Caco-2 (cell line): Measurements from ENCODE around the gene ABHD2. TPM values are rescaled to one million over a fixed set of nuclear protein-coding genes. Genes with fewer than 3 reads are reported as not detected.

ENCODE experiments used
- BruUV-seq: library from RNA; stranded (reverse); fragments of 400-500 nt; replicated peaks from 2 replicates; lab custom pipeline; 2021; lab: Mats Ljungman, UMichigan
- CTCF ChIA-PET: fragments of 300-600 bp; sonication (Branson Sonifier 250); formaldehyde crosslinking; loops from one replicate; lab custom pipeline; 2022; ENCODE audit warnings: antibody characterized with exemption; lab: Charles Lee
- POLR2A ChIA-PET: fragments of 300-600 bp; sonication (Branson Sonifier 250); formaldehyde crosslinking; loops from one replicate; lab custom pipeline; 2022; ENCODE audit warnings: antibody characterized with exemption; lab: Charles Lee
- DNase-seq, 2 experiments: peaks; one replicate each; pipeline versions ENCODE4 v3.0.0 to v3.0.0-alpha.2; 2020 to 2022
- H3K27me3 ChIP-seq: replicated peaks from 2 replicates; pipeline ENCODE4 v1.6.0; 2011; ENCODE audit warnings: low read length; ENCODE audit not compliant: control insufficient read depth, insufficient read depth
- H3K36me3 ChIP-seq: 2 replicates; pipeline ENCODE4 v1.5.1; 2011; ENCODE audit warnings: low read length; ENCODE audit not compliant: control insufficient read depth, insufficient read depth
- H3K4me1 ChIP-seq: fragments of 250-450 bp; sonication (Bioruptor Pico); 2 replicates; pipeline ENCODE4 v1.5.1; 2020; ENCODE audit warnings: mild to moderate bottlenecking
- H3K4me3 ChIP-seq: 2 replicates; pipeline ENCODE4 v1.5.1; 2011; ENCODE audit warnings: low read depth, mild to moderate bottlenecking, control low read depth, low read length
- H3K9me3 ChIP-seq: fragments of 250-450 bp; sonication (Bioruptor Pico); 2 replicates; pipeline ENCODE4 v1.5.1; 2020; ENCODE audit warnings: mild to moderate bottlenecking, moderate library complexity
- H3K27ac Mint-ChIP-seq: one replicate; pipeline ENCODE4 v1.8.0; 2022; ENCODE audit warnings: mixed read lengths; ENCODE audit not compliant: unreplicated experiment
- H3K27me3 Mint-ChIP-seq: one replicate; pipeline ENCODE4 v1.8.0; 2022; ENCODE audit warnings: mixed read lengths; ENCODE audit not compliant: insufficient read depth, unreplicated experiment
- H3K36me3 Mint-ChIP-seq: one replicate; pipeline ENCODE4 v1.8.0; 2022; ENCODE audit warnings: mild to moderate bottlenecking, mixed read lengths; ENCODE audit not compliant: insufficient read depth, unreplicated experiment
- H3K4me1 Mint-ChIP-seq: one replicate; pipeline ENCODE4 v1.8.0; 2022; ENCODE audit warnings: low read depth, mixed read lengths; ENCODE audit not compliant: unreplicated experiment
- H3K4me3 Mint-ChIP-seq: one replicate; pipeline ENCODE4 v1.8.0; 2022; ENCODE audit warnings: mild to moderate bottlenecking, moderate library complexity, mixed read lengths; ENCODE audit not compliant: unreplicated experiment
- H3K9me3 Mint-ChIP-seq: one replicate; pipeline ENCODE4 v1.8.0; 2022; ENCODE audit warnings: mixed read lengths; ENCODE audit not compliant: unreplicated experiment
- CTCF ChIP-seq, 2 experiments: fragments of 200-600 bp in 1 of 2; IDR thresholded peaks; 1 replicate in 1 of 2; 2 replicates in 1 of 2; pipeline versions ENCODE4 v1.5.1 to v1.8.0; 2011 to 2022; ENCODE audit warnings: antibody characterized with exemption in 1 of 2, control low read depth in 1 of 2, inconsistent platforms in 1 of 2, low read depth in 1 of 2, low read length in 1 of 2, mild to moderate bottlenecking in 1 of 2, moderate library complexity in 1 of 2; ENCODE audit not compliant: insufficient read depth in 1 of 2, severe bottlenecking in 1 of 2, unreplicated experiment in 1 of 2
- intact Hi-C: fragments of 100-400 bp; cut with micrococcal nuclease; formaldehyde crosslinking; loops from one replicate; pipeline ENCODE4 v1.10.0; 2022; ENCODE audit not compliant: unreplicated experiment
- total RNA-seq: library from RNA; stranded (reverse); gene quantifications from 2 replicates; pipeline ENCODE4 v1.2.3, GENCODE V29; 2022

ABHD2 gene
- total RNA-seq, 1 experiment from 2014 or later, result 63.0 TPM

GRCh38 chr15:89196994-89197393 is 108.7 kb downstream of the ABHD2 start:
- H3K9me3 ChIP-seq, result no peaks in the 10 kb centered on the region
- H3K4me3 Mint-ChIP-seq, result no peak overlapping the region
- DNase-seq, result no peak
- no TSS peak for BruUV-seq
- H3K27me3 ChIP-seq, result no peaks in the 10 kb centered on the region
- no peaks in the 10 kb centered on the region for H3K4me1 ChIP-seq
- no peaks in the 10 kb centered on the region for H3K4me1 Mint-ChIP-seq
- no peak for TF ChIP-seq CTCF (IDR thresholded peaks at IDR 0.05; ENCODE audit: insufficient read depth in 1 of 2, low read depth in 1 of 2, low read length in 1 of 2, severe bottlenecking in 1 of 2, unreplicated experiment in 1 of 2)
- H3K36me3 Mint-ChIP-seq, result peaks cover 25% of the 10 kb centered on the region
- H3K4me3 ChIP-seq, result no peak overlapping the region
- ChIA-PET POLR2A (no interaction called here), CTCF (interaction anchor here (1.8 kb wide), 1 partner anchor 10 kb away, joined by 8 read pairs; no protein-coding TSS in a partner anchor)
- no peak overlapping the region for H3K27ac Mint-ChIP-seq
- H3K27me3 Mint-ChIP-seq, result no peaks in the 10 kb centered on the region
- intact Hi-C loops, result no loop called here
- H3K9me3 Mint-ChIP-seq, result no peaks in the 10 kb centered on the region
- peaks cover 1% of the 10 kb centered on the region for H3K36me3 ChIP-seq

GRCh38 chr15:89197503-89197971 is 109.3 kb downstream of the ABHD2 start:
- Histone ChIP-seq H3K9me3 (no peaks in the 10 kb centered on the region), H3K4me1 (no peaks in the 10 kb centered on the region), H3K4me3 (no peak overlapping the region), H3K27me3 (no peaks in the 10 kb centered on the region), H3K36me3 (peaks cover 1% of the 10 kb centered on the region)
- H3K9me3 Mint-ChIP-seq, result no peaks in the 10 kb centered on the region
- DNase-seq, result no peak
- no peak for TF ChIP-seq CTCF (IDR thresholded peaks at IDR 0.05; ENCODE audit: insufficient read depth in 1 of 2, low read depth in 1 of 2, low read length in 1 of 2, severe bottlenecking in 1 of 2, unreplicated experiment in 1 of 2)
- H3K4me3 Mint-ChIP-seq, result no peak overlapping the region
- CTCF ChIA-PET, result no interaction called here
- peaks cover 25% of the 10 kb centered on the region for H3K36me3 Mint-ChIP-seq
- intact Hi-C loops, result no loop called here
- POLR2A ChIA-PET, result no interaction called here
- BruUV-seq, result no TSS peak
- H3K27ac Mint-ChIP-seq, result no peak overlapping the region
- no peaks in the 10 kb centered on the region for H3K4me1 Mint-ChIP-seq
- no peaks in the 10 kb centered on the region for H3K27me3 Mint-ChIP-seq

- ChIA-PET CTCF (no interaction called here), POLR2A (no interaction called here)
- Mint-ChIP-seq H3K4me1 (no peaks in the 10 kb centered on the region), H3K27ac (no peak overlapping the region), H3K27me3 (no peaks in the 10 kb centered on the region), H3K4me3 (no peak overlapping the region), H3K36me3 (peaks cover 24% of the 10 kb centered on the region), H3K9me3 (no peaks in the 10 kb centered on the region)
- H3K27me3 ChIP-seq, result no peaks in the 10 kb centered on the region
- no TSS peak for BruUV-seq
- no peak for TF ChIP-seq CTCF (IDR thresholded peaks at IDR 0.05; ENCODE audit: insufficient read depth in 1 of 2, low read depth in 1 of 2, low read length in 1 of 2, severe bottlenecking in 1 of 2, unreplicated experiment in 1 of 2)
- no peak for DNase-seq
- H3K4me1 ChIP-seq, result no peaks in the 10 kb centered on the region
- H3K4me3 ChIP-seq, result no peak overlapping the region
- no peaks in the 10 kb centered on the region for H3K9me3 ChIP-seq
- H3K36me3 ChIP-seq, result peaks cover under 1% of the 10 kb centered on the region
- intact Hi-C loops, result no loop called here
These were observed 109.9 kb downstream of the ABHD2 start for GRCh38 chr15:89198196-89198595.
